Stimulated activated memory B cell treated with anti-CD40 and anti-IgM and Interleukin-4, amounts not matched to agents 10 μg/mL and 1 μg/mL and 100 μg/mL, for 72 hours (primary cell): ENCODE results near the gene SLC38A1.

Source experiments
- ATAC-seq: fragments of 150-1000 bp; cut with Tn5 transposase; 2 replicates; pipeline ENCODE4 v1.10.0; 2021
- H3K27ac Mint-ChIP-seq: one replicate; pipeline ENCODE4 v1.8.0; 2022; ENCODE audit warnings: mild to moderate bottlenecking, mixed read lengths
- H3K27me3 Mint-ChIP-seq: one replicate; pipeline ENCODE4 v1.8.0; 2022; ENCODE audit warnings: mixed read lengths
- H3K36me3 Mint-ChIP-seq: one replicate; pipeline ENCODE4 v1.8.0; 2022; ENCODE audit warnings: mixed read lengths
- H3K4me1 Mint-ChIP-seq: one replicate; pipeline ENCODE4 v1.8.0; 2022; ENCODE audit warnings: mixed read lengths
- H3K4me3 Mint-ChIP-seq: one replicate; pipeline ENCODE4 v1.8.0; 2022; ENCODE audit warnings: mild to moderate bottlenecking, moderate library complexity, mixed read lengths
- H3K9me3 Mint-ChIP-seq: one replicate; pipeline ENCODE4 v1.8.0; 2022; ENCODE audit warnings: mixed read lengths

SLC38A1 gene

GRCh38 chr12:46135750-46136149 is 133.1 kb downstream of the SLC38A1 start:
- Mint-ChIP-seq H3K36me3 (no peaks in the 10 kb centered on the region), H3K4me3 (no peak overlapping the region), H3K9me3 (no peaks in the 10 kb centered on the region), H3K27me3 (no peaks in the 10 kb centered on the region), H3K27ac (no peak overlapping the region), H3K4me1 (no peaks in the 10 kb centered on the region)
- no peak for ATAC-seq

- no peaks in the 10 kb centered on the region for H3K9me3 Mint-ChIP-seq
- no peak overlapping the region for H3K4me3 Mint-ChIP-seq
- ATAC-seq = no peak
These were observed 134.0 kb downstream of the SLC38A1 start for GRCh38 chr12:46134852-46135251.

GRCh38 chr12:46134205-46134811 is 134.5 kb downstream of the SLC38A1 start:
- Mint-ChIP-seq H3K4me1 (no peaks in the 10 kb centered on the region), H3K9me3 (no peaks in the 10 kb centered on the region), H3K27me3 (no peaks in the 10 kb centered on the region), H3K4me3 (no peak overlapping the region), H3K36me3 (no peaks in the 10 kb centered on the region), H3K27ac (no peak overlapping the region)
- no peak for ATAC-seq

More at GRCh38 chr12:46134852-46135251, 134.0 kb downstream of the SLC38A1 start:
- Mint-ChIP-seq H3K4me1 (no peaks in the 10 kb centered on the region), H3K27me3 (no peaks in the 10 kb centered on the region), H3K27ac (no peak overlapping the region), H3K36me3 (no peaks in the 10 kb centered on the region)

GRCh38 chr12:46133751-46134150 is 135.1 kb downstream of the SLC38A1 start:
- Mint-ChIP-seq H3K27ac (no peak overlapping the region), H3K27me3 (no peaks in the 10 kb centered on the region), H3K4me1 (no peaks in the 10 kb centered on the region), H3K36me3 (no peaks in the 10 kb centered on the region), H3K4me3 (no peak overlapping the region), H3K9me3 (no peaks in the 10 kb centered on the region)
- ATAC-seq = no peak
